Dedifferentiated amniotic fluid mesenchymal stem cell (primary cell): ENCODE data around the gene UGT1A9.

ENCODE experiments used
- DNase-seq: peaks from one replicate; pipeline ENCODE4 v3.0.0-alpha.2; 2016; ENCODE audit errors: extremely low spot score

Gene UGT1A9

DNA sequence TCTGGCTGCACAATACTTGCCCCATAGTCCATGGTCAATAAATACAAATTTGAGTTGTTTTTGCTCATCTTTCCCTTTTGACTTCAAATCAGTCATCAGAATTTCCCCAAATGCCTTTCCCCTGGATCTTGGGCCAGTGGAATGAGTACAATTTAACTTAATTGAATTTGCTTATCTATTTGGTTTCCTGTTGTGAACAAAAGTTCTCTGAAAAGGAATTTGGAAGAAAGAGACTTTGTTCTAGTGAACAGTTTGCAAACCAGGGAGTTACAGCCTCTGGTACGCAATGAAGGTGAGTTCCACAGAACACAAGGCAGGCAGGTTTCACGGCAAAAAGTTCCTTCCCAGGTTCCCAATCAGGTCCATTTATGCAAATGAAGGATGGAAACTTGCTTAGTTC is 87.2 kb downstream of the UGT1A9 start:
- DNase-seq = no peak

- no peak for DNase-seq
These were observed 88.3 kb downstream of the UGT1A9 start, which contains the start of gene UGT1A1 for GRCh38 chr2:233760043-233760442. UGT1A1 (plus strand) TSS chr2:233760270; CDS start chr2:233760288, 18 bp downstream.

- DNase-seq = no peak
These were observed 89.5 kb downstream of the UGT1A9 start for GRCh38 chr2:233761040-233761769.

GRCh38 chr2:233764264-233764663 is 92.6 kb downstream of the UGT1A9 start:
- DNase-seq = peak; percentile 36

GRCh38 chr2:233764761-233765160 is 93.1 kb downstream of the UGT1A9 start:
- no peak for DNase-seq

GRCh38 chr2:233766416-233766815 is 94.7 kb downstream of the UGT1A9 start:
- DNase-seq = no peak

DNA sequence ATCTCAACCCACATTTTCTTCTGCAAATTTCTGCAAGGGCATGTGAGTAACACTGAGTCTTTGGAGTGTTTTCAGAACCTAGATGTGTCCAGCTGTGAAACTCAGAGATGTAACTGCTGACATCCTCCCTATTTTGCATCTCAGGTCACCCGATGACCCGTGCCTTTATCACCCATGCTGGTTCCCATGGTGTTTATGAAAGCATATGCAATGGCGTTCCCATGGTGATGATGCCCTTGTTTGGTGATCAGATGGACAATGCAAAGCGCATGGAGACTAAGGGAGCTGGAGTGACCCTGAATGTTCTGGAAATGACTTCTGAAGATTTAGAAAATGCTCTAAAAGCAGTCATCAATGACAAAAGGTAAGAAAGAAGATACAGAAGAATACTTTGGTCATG is 96.4 kb downstream of the UGT1A9 start:
- DNase-seq = no peak

DNA sequence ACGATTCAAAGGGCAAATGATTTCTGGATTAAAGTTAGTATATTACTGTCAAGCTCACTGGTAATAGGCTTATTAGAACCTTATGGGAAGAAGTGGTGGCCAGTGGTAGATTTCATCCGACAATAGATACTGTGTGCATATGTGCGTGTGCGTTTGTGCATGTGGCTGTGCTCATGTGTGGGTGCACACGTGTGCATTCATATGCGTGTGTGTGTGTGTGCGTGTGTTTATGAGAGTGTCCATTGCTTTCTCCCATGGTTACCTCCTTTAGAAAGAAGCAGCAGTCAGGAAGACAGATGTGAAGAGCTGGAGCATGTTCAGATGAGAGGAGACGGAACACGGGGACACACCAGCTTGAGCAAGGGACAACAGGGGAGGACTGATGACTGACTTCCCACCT is 97.6 kb downstream of the UGT1A9 start:
- DNase-seq = no peak

GRCh38 chr2:233772153-233772552 is 100.5 kb downstream of the UGT1A9 start:
- no peak for DNase-seq

DNA sequence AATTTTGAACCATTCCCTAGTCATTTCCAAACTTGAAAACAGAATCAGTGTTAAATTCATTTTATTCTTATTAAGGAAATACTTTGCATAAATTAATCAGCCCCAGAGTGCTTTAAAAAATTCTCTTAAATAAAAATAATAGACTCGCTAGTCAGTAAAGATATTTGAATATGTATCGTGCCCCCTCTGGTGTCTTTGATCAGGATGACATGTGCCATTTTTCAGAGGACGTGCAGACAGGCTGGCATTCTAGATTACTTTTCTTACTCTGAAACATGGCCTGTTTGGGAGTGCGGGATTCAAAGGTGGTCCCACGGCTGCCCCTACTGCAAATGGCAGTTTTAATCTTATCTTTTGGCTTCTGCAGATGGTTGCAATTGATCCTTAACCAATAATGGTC is 100.9 kb downstream of the UGT1A9 start:
- no peak for DNase-seq

DNA sequence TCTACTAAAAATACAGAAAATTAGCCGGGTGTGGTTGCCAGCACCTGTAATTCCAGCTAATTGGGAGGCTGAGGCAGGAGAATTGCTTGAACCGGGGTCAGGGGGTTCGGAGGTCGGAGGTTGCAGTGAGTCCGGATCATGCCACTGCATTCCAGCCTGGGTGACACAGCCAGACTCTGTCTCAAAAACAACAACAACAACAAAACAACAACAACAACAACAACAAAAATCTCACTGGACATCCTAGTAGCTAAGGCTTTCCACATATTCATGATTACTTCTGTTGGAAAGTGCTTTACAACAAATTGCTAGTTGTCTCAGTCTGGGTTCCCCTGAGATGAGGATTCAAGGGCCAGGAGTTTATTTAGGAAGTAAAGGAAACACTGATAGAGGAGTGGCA is 102.2 kb downstream of the UGT1A9 start:
- DNase-seq = no peak

DNA sequence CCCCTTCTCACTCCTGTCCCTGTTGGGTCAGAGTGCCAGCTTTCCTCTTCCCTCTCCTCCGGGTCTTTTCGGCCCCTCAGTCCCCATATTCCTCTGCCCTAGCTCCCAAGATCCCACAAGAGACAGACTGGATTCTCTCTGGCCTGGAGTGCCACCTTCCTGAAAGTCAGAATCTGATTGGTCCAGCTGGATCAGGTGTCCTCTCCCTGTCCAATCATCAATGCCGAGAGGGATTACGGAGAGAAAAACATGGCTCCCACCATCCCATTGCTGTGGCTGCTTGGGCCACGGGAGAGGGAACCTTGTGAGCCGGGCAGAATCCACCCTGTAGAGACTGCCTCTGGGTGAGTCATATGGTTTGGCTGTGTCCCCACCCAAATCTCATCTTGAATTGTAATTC is 103.7 kb downstream of the UGT1A9 start:
- no peak for DNase-seq

- no peak for DNase-seq
These were observed 106.3 kb downstream of the UGT1A9 start, which contains the start of gene MROH2A for GRCh38 chr2:233778030-233778429. MROH2A (plus strand) TSS chr2:233778330; CDS start chr2:233779359, 1,029 bp downstream.

GRCh38 chr2:233779722-233780121 is 108.0 kb downstream of the UGT1A9 start:
- no peak for DNase-seq

DNA sequence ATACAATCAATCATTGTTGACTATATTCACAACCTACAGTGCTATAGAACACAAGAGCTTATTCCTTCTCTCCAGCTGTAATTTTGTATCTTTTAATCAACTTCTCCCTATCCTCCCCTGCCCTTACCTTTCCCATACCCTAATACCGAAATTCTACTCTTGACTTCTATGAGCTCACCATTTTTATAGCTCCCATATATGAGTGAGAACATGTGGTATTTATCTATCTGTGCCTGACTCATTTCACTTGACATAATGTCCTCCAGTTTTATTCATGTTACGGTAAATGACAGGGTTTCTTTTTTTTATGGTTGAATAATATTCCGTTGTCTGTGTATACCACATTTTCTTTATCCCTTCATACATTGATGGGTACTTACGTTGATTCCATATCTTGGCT is 109.1 kb downstream of the UGT1A9 start:
- DNase-seq = no peak

DNA sequence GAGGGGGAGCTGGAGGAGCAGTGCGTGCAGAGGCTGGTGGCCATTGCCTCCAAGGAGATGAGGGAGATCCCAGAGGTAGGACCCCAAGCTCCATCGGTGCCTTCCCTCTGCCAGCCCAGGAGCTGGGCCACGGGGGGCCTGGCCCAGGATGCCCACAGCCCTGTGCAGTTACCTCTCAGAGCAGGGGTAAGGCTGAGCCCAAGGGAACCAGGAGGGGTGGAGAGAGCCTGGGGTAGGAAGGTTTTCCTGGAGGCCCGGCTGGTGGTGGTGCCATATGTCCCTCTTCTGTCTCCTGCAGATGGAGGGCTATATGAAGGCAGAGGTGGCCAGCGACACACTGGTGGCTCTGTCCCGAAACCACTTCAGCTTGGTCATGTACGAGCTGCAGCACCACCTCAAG is 117.9 kb downstream of the UGT1A9 start:
- no peak for DNase-seq

DNA sequence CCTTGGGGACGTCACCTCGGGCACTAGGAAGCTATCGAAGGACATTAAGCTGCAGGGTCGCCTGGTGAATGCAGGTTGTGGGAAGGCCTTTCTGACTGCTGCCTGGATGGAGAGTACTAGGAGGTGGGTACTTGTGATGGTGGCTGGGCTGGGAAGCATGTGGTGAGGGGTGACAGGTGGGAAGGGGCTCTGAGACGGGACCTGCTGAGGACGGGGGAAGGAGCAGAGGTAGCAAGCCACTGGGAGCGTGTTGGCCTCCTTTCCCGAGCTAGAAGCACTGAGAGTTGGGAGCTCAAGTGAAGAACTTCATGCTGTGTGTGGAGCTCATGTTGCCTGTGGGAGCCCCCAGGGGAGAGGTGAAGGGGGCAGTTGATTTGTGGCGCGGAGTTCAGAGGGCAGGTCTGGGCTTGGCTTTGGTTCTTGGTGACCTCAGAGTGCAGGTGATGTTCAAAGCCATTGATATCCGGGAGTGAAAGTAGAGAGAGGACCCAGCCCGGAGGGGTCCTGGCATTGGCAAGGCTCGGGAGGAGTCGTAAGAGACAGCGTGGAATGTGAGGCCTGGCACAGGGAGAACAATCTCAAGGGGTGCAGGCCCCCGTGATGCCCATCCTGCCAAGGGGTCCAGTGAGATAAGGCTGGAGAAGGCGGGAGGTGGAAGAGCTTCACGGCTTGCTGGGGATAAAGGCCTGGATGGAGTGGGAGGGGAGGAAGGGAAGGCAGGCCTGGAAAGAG is 119.6 kb downstream of the UGT1A9 start:
- no peak for DNase-seq

- DNase-seq = no peak
These were observed 120.2 kb downstream of the UGT1A9 start for GRCh38 chr2:233791883-233792329.

DNA sequence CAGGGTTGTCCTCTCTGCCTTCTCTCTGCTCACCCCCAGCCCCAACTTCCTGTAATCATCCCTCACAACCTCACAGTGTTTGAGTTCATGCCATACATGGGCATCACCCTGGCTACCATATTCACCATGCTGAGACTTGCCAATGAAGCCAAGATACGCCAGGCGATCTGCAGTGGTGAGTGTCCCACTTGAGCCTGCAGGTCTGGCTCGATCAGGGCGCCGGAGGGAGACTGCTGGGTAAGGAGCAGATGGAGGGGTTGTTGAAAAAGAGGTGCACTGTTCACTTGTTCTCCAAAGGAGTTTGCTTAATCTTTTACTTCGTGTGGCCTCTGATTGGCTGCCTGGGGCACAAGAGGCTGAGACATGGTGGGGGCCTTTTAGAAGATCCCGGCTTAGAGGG is 121.0 kb downstream of the UGT1A9 start:
- DNase-seq = no peak

DNA sequence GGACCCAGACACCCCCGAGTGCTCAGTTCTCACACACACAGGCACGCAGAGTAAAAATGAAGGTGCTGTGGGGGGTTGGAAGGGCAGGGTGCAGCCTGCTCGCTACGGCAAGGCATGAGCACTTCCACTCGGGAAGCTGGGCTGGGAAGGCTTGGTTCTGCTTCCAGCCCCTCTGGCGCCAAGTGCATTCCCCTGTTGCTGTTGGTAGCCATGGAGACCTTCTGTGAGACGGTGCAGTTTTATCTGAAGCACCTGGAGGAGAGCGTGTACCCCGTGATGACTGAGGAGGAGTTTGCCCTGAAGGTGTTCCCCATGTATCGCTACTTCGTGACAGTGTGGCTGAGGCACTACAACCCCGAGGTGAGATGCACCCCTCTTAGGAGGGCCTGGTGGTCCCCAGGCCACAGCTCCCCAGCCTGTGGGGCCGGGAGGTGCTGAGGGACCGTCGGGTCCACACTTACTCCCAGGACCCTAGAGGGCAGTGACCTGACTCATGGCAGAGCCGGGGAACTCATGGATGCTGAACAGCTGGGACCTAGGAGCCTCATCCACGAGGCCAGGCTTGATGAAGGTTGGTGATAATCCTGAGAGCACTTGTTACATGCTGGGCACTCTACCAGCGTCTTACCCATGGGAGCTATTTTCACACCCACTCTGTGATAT is 121.9 kb downstream of the UGT1A9 start:
- DNase-seq = no peak

DNA sequence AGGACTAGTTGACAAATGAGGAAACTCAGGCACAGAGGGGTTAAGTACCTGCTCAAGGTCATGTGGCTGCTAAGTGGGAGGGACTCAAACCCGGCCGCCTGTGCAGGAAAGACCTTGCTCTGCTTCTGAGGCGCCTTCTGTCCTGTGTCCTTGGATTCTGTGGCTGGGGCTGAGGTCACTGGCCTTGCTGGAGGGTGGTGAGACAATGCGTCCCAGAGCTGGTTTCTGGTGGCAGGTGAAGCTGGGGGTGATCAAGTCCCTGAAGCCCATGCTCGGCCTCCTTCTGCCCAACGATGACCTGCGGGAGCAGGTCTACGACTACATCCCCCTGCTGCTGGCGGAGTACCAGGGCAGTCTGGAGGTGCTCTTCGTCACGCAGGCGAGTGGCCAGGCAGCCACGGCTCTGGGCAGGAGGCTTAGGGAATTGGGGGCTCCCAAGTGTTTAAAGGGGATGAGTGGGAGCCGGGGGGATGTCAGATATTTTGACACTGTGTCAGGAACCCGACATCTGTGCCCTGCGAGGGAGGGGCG is 122.5 kb downstream of the UGT1A9 start:
- DNase-seq = no peak

- DNase-seq = no peak
These were observed 124.1 kb downstream of the UGT1A9 start for GRCh38 chr2:233795735-233796171.
